IPS DF 4.7 (cell line): ENCODE measurements around the gene TM4SF1.

Experiments
- DNase-seq: peaks from one replicate; pipeline ENCODE4 v3.0.0-alpha.2; 2013; ENCODE audit warnings: low spot score; ENCODE audit errors: extremely low read depth

TM4SF1 gene

GRCh38 chr3:149375501-149376196 is 1.8 kb downstream of the TM4SF1 start:
- no peak for DNase-seq

- DNase-seq: no peak
Observed at GRCh38 chr3:149374793-149375500, 2.5 kb downstream of the TM4SF1 start.

GRCh38 chr3:149374391-149374790 is 3.1 kb downstream of the TM4SF1 start:
- no peak for DNase-seq

GRCh38 chr3:149373235-149374125 is 4.0 kb downstream of the TM4SF1 start:
- DNase-seq: no peak

DNA sequence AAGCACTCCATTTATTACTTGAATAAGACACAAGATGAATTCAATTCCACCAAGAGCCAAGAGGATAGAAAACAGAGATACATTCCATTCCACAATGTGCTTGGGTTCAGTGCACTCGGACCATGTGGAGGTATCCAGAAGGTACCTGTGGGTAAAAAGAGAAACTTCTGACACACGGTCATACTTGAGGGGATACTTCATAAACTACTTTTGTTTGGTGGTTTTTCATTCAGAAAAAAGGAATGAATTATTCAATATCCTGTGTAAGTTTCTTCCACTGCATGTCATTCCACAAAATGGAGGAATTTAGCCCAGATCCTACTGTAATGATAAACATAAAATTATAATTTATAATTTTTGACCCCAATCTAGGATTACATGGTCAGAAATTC is 5.7 kb downstream of the TM4SF1 start:
- no peak for DNase-seq

DNA sequence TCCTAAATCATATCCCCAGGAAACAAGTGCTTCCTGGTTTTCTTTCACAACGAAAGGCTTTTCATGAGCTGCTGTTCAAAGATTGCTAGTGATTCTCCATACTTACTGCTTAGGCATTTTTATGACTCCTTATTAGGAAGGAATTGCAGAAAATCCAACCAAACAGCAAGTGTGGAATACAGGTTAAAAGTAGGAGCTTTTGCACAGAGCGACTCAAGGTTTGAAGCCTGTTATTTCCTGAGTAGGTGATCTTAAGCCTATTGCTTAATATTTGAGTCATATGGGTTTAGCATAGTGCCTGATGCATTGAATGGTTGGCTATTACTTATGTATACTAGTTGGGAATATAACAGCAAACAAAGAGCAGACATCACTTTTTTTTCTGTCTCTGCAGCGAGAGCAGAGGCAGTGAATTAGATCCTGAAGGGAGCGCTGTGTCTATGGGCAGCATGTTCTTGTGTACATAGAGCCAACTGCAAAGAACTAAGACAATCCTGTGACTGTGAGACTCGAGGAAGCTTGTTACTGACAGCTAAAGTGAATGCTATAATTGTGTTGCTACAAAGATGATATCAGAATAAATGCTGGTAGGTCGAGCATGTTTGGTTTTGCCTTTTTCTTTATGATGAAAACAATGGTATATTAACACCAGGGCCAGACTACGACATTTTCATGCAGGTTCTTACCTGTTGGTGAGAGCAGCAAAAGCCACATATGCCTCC is 6.3 kb downstream of the TM4SF1 start:
- no peak for DNase-seq

- DNase-seq: peak; percentile 51
Observed at GRCh38 chr3:149369991-149370866, 7.2 kb downstream of the TM4SF1 start.

DNA sequence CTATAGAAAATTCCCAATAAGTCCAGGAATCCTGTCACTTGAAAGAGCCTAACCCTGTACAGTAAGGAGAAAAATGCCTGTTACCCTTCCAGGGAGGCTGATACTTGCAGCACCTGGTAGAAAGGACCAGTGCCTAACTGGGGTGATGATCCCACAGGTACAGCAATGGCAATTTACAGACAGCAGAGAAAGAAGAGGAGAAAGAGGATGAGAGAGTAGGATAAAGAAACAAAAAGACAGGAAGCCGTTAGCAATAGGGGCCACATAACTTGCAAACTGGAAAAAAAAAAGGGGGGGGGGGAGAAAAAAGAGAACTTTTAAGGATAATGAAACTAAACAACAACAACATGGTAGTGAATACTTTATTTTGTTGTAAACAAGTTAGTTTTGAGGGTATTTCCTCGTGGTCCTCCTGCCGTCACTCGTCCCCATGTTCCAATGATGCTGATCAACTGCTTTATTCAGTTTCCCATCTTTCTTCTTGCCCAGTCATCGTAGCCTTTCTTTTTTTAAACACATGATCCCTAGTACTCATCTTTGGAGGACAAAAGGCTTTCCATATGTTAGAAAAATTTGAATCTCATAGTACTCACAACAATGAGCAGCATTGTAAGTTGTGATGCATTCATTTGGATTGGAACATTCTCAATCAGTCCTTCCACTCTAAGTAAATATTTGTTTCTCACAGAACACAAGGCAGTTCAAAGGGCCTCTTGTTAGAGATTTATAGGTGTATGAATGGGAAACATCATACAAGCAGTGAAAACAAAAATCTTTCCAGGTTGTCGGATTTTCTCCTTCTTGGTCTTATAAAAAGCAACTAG is 8.6 kb downstream of the TM4SF1 start:
- DNase-seq: no peak

GRCh38 chr3:149368201-149368673 is 9.2 kb downstream of the TM4SF1 start:
- DNase-seq: no peak

- no peak for DNase-seq
Observed at GRCh38 chr3:149366941-149367840, 10.3 kb downstream of the TM4SF1 start.

- DNase-seq: no peak
Observed at GRCh38 chr3:149366031-149366430, 11.4 kb downstream of the TM4SF1 start.

- DNase-seq: no peak
Observed at GRCh38 chr3:149364624-149365023, 12.8 kb downstream of the TM4SF1 start.

- DNase-seq: no peak
Observed at GRCh38 chr3:149363053-149363452, 14.4 kb downstream of the TM4SF1 start.

GRCh38 chr3:149362366-149362765 is 15.1 kb downstream of the TM4SF1 start:
- DNase-seq: no peak

GRCh38 chr3:149356630-149357029 is 20.8 kb downstream of the TM4SF1 start:
- DNase-seq: no peak

GRCh38 chr3:149356044-149356592 is 21.3 kb downstream of the TM4SF1 start:
- DNase-seq: no peak

DNA sequence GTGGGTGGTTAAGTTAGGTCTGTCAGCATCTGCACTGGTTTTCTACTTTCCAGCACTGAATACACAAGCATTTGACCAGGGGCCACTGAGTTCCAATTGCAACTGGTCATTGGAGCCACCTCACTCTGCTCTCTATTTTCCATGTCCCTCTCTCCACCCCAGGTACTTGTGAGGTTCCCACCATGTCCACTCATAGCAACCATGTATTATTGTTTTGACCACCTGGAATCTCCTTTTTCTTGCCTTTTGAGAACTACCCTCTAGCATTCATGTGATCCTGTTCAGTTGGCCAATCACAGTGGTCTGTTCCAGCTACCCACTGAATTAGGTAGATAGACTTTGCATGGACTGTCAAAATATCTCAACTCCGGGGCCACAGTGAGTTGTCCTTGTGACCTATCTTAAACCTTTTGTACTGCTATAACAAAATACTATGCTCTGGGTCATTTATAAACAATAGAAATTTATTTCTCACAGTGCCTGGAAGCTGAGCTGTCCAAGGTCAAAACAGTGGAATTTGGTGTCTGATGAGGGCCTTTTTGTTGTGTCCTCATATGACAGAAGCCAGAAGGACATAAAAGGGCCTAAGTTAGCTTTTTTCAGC is 23.8 kb downstream of the TM4SF1 start:
- no peak for DNase-seq

- peak; percentile 79 for DNase-seq
Observed at GRCh38 chr3:149352556-149352955, 24.9 kb downstream of the TM4SF1 start.
